ENCODE results near the gene MANEAL. TPM values are rescaled to one million over a fixed set of nuclear protein-coding genes. Genes with fewer than 3 reads are reported as not detected.

MANEAL gene
- total and polyA plus RNA-seq, 2 of the 13 experiments (the other 11 are each of a cell fraction or from before 2014, with no cell fraction given): 20.8 to 26.4 TPM

- TF ChIP-seq ONECUT2 (CRISPR knock-in tag; IDR thresholded peaks at IDR 0.05): peak; percentile 89
- peak; percentile 91 for TF ChIP-seq KMT2A (CRISPR knock-in tag; IDR thresholded peaks at IDR 0.05)
- TF ChIP-seq NONO (IDR thresholded peaks at IDR 0.05): no peak
- TF ChIP-seq NONO (CRISPR knock-in tag; conservative IDR thresholded peaks at IDR 0.05): no peak
- TF ChIP-seq ZNF280D (CRISPR knock-in tag; IDR thresholded peaks at IDR 0.05): peak; percentile 98
- TF ChIP-seq MLXIP (CRISPR knock-in tag; IDR thresholded peaks at IDR 0.05; ENCODE audit: borderline replicate concordance): peak; percentile 98
- no peak for TF ChIP-seq SMAD1 (CRISPR knock-in tag; IDR thresholded peaks at IDR 0.05; ENCODE audit: borderline replicate concordance, low read depth)
- TF ChIP-seq DR1 (CRISPR knock-in tag; IDR thresholded peaks at IDR 0.05): peak; percentile 53; the same call in 1 of the 2 replicates
- peak; percentile 94 for TF ChIP-seq ZNF251 (CRISPR knock-in tag; IDR thresholded peaks at IDR 0.05)
- TF ChIP-seq PBX3 (CRISPR knock-in tag; IDR thresholded peaks at IDR 0.05; ENCODE audit: borderline replicate concordance): peak; percentile 99
- TF ChIP-seq ZNF235 (CRISPR knock-in tag; IDR thresholded peaks at IDR 0.05; ENCODE audit: borderline replicate concordance): peak; percentile 100
- TF ChIP-seq FOXA1 (IDR thresholded peaks at IDR 0.05): no peak
- TF ChIP-seq FOXA1 (CRISPR knock-in tag; IDR thresholded peaks at IDR 0.05): peak; percentile 53; the same call in 1 of the 2 replicates
- TF ChIP-seq KLF15 (CRISPR knock-in tag; IDR thresholded peaks at IDR 0.05; ENCODE audit: borderline replicate concordance): peak; percentile 99
- TF ChIP-seq REPIN1 (CRISPR knock-in tag; IDR thresholded peaks at IDR 0.05; ENCODE audit: borderline replicate concordance, low read depth): peak; percentile 74; the same call in 1 of the 2 replicates
- no peak for TF ChIP-seq CEBPZ (IDR thresholded peaks at IDR 0.05; ENCODE audit: low read length)
- peak; percentile 99 for TF ChIP-seq ZNF296 (CRISPR knock-in tag; conservative IDR thresholded peaks at IDR 0.05)
- TF ChIP-seq ZSCAN22 (CRISPR knock-in tag; IDR thresholded peaks at IDR 0.05): peak; percentile 79; the same call in 1 of the 2 replicates
- peak; percentile 90; the same call in 1 of the 2 replicates for TF ChIP-seq ZNF577 (CRISPR knock-in tag; IDR thresholded peaks at IDR 0.05; ENCODE audit: borderline replicate concordance, low read depth)
- peak; percentile 54; the same call in 1 of the 2 replicates for TF ChIP-seq SMYD3 (CRISPR knock-in tag; IDR thresholded peaks at IDR 0.05)
Measured at GRCh38 chr1:37764414-37764825, 29.2 kb upstream of the MANEAL start (continued).

All from HepG2 (cell line).